ENCODE measurements around the gene EIF3L. TPM values are rescaled to one million over a fixed set of nuclear protein-coding genes. Genes with fewer than 3 reads are reported as not detected.

Gene EIF3L
- total and polyA plus RNA-seq, 2 donors (not counting 3 experiments of a cell fraction or from before 2014, with no cell fraction given), result 479 to 601 TPM

DNA sequence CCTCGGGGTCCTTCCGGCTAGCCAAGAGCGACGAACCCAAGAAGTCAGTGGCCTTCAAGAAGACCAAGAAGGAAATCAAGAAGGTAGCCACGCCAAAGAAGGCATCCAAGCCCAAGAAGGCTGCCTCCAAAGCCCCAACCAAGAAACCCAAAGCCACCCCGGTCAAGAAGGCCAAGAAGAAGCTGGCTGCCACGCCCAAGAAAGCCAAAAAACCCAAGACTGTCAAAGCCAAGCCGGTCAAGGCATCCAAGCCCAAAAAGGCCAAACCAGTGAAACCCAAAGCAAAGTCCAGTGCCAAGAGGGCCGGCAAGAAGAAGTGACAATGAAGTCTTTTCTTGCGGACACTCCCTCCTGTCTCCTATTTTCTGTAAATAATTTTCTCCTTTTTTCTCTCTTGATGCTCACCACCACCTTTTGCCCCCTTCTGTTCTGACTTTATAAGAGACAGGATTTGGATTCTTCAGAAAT lies 43.4 kb upstream of the EIF3L start:
- dilution Hi-C loops (cut with MboI; ENCODE audit: extremely low pct_ligation_motif_present, low sequenced_read_pairs) (no loop called here), intact Hi-C loops (cut with micrococcal nuclease) (no loop called here)
- FAIRE-seq (no peak), DNase-seq (ENCODE audit: low read depth, low spot score) (no peak)
- Histone ChIP-seq H3K79me2 (ENCODE audit: control insufficient read depth, insufficient read depth, low read length) (peaks cover 13% of the 10 kb centered on the region), H3K4me3 (replicated peaks in 1 of 3; ENCODE audit: insufficient read depth in 1 of 3, low read depth in 1 of 3, low read length in 3 of 3) (peak overlapping the region; percentile 64 to 79 (median 66)), H3K9me1 (replicated peaks; ENCODE audit: control insufficient read depth, extremely low read depth, insufficient read depth, low read length) (no peaks in the 10 kb centered on the region), H3K4me1 (ENCODE audit: control insufficient read depth, extremely low read depth, insufficient read depth, low read length) (peaks cover 36% of the 10 kb centered on the region), H4K20me1 (replicated peaks; ENCODE audit: control insufficient read depth, extremely low read depth, insufficient read depth, low read length) (no peaks in the 10 kb centered on the region), H3K9ac (replicated peaks; ENCODE audit: extremely low read depth, insufficient read depth, low read length) (peak overlapping the region; percentile 95), H3K4me2 (ENCODE audit: insufficient read depth, low read length) (peak overlapping the region; percentile 88), H3K27ac (ENCODE audit: insufficient read depth, low read depth, low read length) (peak overlapping the region; percentile 78), H2AFZ (ENCODE audit: low read depth, low read length) (peak overlapping the region; percentile 69), H3K9me3 (replicated peaks; ENCODE audit: control insufficient read depth, insufficient read depth, low read length) (no peaks in the 10 kb centered on the region), H3K36me3 (ENCODE audit: control insufficient read depth in 2 of 2, extremely low read depth in 1 of 2, insufficient read depth in 2 of 2, low read length in 2 of 2) (no peaks in the 10 kb centered on the region), H3K27me3 (ENCODE audit: control insufficient read depth in 2 of 2, insufficient read depth in 2 of 2, low read length in 2 of 2) (no peaks in the 10 kb centered on the region)
- peak; percentile 9 for TF ChIP-seq POLR2A (IDR thresholded peaks at IDR 0.05; ENCODE audit: low read depth, low read length)
- TF ChIP-seq, protein P1, sequence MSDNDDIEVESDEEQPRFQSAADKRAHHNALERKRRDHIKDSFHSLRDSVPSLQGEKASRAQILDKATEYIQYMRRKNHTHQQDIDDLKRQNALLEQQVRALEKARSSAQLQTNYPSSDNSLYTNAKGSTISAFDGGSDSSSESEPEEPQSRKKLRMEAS (IDR thresholded peaks at IDR 0.05; ENCODE audit: insufficient read depth, insufficient read length), result no peak
- no peak for TF ChIP-seq JUN (IDR thresholded peaks at IDR 0.05; ENCODE audit: borderline replicate concordance, insufficient read depth, insufficient read length, low read depth)
- TF ChIP-seq EZH2 (IDR thresholded peaks at IDR 0.05; ENCODE audit: borderline replicate concordance, low read depth, low read length, severe bottlenecking), result no peak
- no peak for TF ChIP-seq FOS (IDR thresholded peaks at IDR 0.05; ENCODE audit: borderline replicate concordance, insufficient read depth, low read length)
- TF ChIP-seq POLR2AphosphoS5 (IDR thresholded peaks at IDR 0.05; ENCODE audit: insufficient read depth, low read depth, low read length), result no peak
- ChIA-PET CTCF (interaction anchor here (1.1 kb wide), 1 partner anchor 23 kb away, joined by 3 read pairs; no protein-coding TSS in a partner anchor), POLR2A (interaction anchor here (0.8 to 1.1 kb wide), 2 partner anchors 12 to 197 kb away, joined by 3 to 5 read pairs; partner anchors contain the start of gene GGA1)
- BruUV-seq (replicated peaks), result no TSS peak

Data from endothelial cell of umbilical vein (primary cell).